GM21390 (cell line): ENCODE results near the gene CHD6.

ENCODE experiments used
- ATAC-seq: cut with Tn5 transposase; IDR thresholded peaks from one replicate; pipeline ENCODE4 v1.9.1; 2021; ENCODE audit not compliant: unreplicated experiment

CHD6 gene

DNA sequence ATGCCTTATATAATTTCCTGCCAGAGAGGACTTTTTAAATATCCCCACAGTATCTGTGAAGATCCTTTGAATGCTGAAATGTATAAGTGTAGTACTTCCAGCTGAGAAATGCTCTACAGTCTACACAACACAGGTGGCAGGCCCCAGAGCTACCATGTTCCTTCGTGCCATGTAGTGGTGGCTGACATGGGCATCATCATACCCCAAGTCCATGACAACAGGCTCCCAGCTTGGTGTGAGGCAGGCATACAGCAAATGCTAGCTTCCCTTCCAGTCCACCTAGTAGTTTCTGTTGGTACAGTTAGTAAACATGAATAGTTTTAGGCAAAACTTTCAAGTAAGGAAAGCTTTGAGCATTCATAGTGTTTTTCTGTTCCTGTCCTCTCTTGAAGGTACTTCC lies 190.3 kb downstream of the CHD6 start:
- no peak for ATAC-seq

DNA sequence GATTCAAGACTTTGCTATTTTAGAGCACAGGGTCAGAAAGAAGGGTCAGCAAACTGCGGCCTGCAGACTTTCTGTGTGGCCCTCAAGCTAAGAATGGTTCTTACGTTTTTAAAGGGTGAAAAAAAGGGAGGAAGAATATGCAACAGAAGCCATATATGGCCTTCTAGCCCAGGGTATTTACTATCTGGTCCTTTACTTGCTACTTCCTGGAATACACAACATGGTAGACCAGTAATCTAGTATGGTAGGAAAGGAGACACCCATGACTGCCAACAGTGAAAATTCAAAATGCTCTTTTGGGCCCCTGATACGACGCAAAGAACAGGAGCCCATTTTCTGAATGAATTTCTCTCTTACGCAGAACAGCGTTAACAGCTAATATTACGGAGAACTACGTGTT lies 191.2 kb downstream of the CHD6 start:
- no peak for ATAC-seq

DNA sequence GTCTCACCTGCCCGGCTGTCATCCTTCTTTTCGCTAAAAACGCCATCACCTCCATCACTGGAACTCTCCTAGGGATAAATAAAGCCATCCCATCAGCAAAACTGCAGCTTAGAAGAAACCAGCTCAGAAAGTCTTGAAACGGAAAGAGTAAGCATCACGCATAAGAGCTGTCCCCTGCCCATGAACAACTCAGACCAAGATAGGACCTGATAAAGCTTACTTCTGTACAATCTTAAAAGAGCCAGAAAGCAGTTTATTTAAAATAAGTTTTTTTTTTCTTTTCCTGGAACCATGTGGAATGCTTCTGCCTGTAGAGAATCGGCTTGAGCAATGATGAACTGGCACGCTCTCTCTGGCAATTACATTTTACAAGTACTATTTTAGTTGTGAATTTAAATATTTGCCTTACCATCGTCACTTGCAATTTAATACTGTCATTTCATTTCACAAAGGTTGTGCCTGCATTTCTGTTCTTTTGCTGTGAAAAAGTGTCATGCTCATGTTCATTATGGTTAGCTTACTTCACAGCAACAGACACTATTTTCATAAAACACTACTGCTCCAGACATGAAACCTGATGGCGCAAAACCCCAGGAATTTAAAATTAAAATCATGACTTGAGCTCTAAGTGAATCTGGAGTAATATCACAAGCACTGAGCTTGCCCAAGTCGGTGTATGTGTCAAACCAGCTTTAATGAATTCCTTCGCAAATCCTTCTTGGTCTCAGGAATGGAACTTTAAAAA lies 191.9 kb downstream of the CHD6 start:
- no peak for ATAC-seq

DNA sequence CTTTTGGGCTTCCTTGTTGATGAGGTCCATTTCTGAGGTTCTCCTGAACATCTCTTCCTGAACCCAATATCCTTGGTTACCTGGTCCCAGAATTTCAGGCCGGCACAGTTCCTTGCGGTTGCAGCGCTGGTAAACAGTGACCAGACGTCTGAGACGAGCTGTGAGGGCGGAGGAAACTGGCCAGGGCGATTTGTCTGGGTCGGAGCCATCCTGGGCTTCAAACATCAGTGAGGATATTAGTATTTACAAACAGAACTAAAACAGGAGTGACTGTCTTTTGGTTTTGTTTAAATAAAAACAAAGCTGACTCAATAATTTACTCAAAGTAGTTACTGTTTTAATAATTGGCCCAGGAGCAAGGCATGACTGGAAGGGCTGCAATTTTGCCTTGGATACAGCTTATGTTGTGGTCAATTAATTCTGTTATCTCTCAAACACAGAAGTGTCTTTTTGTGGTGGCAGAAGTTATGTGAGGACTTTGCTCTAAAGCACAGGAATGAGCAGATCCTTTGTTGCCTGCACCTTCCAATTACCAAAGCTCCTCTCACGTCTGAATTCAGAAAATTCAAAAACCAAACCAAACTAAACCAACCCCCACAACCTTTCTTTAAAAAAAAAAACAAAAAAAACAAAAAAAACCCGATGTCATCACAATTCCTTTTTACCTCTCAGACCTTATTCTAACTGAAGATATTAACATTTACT lies 192.8 kb downstream of the CHD6 start:
- no peak for ATAC-seq

DNA sequence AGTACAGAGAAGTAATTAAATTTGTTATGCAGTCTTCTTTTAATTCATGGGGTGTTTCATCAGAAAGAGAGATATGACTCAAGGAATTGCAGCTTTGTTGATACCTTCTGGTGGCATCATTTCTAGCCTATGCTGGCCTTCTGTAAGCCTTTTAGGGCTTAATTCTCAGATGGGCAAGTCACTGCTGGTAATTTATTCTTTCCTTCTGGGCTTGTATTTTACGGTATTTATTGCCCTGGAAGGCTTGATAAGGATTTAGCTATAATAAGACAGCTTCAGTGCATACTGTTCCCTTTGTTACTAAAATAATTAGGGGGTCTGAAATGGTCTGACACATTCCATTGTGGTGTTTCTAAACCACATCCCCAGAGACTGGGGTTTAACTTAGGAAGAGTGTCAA lies 193.6 kb downstream of the CHD6 start:
- ATAC-seq: no peak

DNA sequence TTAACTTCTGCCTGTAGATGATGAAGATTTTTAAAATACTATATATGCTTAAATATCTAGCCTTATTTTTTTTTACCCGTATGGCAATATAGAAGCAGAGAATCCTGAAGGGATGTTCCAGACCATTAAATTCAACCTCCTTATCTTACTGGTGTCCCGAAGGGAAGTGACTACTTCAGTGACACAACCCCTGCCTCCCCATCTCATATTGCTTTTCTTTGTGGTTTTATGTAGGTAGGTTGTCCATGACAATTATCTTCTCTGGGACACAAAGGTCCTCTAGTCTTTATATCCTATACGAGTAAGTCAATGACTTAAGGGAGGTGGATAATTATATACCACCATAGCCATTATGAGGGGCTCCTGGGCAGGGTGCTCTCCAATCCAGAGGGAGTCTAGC lies 194.2 kb downstream of the CHD6 start:
- ATAC-seq: no peak

DNA sequence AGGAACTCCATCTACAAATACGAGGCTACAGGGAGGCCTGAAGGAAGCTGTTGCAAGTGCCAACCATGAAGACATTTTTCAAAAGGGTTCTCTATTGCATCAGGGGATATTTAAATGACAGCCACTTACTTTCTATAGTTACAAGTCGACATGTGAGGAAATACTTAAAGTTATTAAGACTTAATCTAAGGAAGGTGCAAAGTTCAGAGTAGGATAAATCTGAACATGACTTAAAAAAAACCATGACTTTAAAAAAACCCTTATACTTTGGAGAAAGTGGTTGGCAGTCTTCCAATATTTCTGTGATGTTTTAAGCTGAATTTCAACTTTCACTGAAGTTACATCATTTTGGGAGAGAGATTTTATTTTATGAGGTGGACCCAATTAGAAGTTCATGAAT lies 195.2 kb downstream of the CHD6 start:
- no peak for ATAC-seq

DNA sequence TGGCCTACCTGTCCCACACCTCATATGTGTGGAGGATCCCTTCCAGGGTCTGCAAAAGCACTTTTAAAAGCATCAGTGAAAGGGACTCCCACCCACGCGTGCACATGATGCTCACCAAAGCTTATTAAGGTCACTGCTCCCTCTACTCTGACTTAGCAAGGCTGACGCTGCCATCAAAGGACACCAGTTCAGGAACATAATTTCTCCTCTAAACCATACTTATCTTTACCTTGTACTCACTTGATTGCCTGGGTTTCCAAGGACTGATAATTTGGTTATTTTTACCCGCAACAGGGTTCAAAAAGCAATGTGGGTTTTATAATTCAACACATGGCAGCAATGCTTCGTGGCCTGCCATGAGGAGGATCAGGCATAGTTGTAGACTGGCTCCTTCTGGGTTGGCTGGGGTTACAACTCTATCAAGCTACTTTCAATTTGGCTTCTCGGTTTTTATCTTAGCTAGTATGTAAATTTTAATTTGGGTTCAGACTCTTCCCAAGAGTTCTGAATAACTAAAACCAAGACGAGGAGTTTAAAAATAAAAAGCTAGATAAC lies 199.4 kb downstream of the CHD6 start:
- ATAC-seq: no peak

DNA sequence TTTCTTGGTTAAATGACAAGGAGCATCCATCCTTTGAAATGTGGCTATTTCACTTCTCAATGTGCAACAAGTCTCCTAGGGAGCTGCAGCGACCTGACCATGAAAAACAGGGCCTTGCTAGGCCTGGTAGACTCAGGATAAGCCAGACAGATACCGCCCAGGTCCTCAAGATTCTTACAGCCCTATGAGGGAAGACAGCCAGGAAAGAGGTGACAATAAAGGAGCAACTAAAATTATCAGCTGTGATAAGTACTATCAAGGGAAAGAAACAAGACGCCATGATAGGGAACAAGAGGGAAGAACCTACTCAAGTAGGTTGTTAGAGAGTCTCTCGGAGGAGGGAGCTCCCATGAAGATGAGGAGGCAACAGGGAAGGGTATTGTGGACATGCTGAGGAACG lies 200.1 kb downstream of the CHD6 start:
- no peak for ATAC-seq

DNA sequence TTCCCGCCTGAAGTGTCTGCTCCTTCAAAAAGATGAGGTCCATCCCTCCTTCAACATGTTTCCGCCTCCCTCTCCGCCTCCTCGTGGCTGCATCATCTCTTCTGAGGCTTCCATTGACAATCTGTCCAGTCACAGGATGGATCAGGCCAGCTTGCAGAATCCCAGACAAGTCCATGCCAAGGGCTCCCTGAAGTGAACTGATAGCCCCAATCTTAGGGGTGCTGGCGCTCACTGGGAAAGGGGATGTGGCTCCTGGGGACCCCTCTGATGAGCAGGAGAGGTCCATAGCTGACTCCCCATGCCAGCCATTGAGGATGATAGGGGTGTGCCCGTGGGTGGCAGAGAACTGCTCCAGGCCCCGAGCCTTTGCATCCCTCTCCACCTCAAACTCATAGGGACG lies 203.0 kb downstream of the CHD6 start:
- no peak for ATAC-seq

DNA sequence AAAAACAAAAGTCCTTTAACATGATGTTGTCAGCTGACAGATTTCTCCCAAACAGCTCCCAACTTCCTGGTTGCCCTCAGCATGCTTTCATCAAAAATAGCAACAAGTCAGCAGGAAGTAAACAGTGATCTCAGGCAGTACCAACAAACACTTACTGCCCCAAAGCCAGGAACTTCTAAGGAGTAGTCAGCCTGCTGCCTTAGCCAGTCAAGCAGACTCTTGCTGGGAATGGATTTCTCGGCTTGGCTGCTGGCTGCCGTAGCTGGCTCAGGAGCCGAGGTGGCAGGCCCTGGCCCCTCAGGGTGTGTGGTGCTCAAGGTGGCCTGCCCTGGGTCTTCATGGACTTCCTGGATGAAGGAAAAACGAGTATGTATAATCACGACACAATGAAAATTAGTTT lies 205.0 kb downstream of the CHD6 start:
- ATAC-seq: no peak

DNA sequence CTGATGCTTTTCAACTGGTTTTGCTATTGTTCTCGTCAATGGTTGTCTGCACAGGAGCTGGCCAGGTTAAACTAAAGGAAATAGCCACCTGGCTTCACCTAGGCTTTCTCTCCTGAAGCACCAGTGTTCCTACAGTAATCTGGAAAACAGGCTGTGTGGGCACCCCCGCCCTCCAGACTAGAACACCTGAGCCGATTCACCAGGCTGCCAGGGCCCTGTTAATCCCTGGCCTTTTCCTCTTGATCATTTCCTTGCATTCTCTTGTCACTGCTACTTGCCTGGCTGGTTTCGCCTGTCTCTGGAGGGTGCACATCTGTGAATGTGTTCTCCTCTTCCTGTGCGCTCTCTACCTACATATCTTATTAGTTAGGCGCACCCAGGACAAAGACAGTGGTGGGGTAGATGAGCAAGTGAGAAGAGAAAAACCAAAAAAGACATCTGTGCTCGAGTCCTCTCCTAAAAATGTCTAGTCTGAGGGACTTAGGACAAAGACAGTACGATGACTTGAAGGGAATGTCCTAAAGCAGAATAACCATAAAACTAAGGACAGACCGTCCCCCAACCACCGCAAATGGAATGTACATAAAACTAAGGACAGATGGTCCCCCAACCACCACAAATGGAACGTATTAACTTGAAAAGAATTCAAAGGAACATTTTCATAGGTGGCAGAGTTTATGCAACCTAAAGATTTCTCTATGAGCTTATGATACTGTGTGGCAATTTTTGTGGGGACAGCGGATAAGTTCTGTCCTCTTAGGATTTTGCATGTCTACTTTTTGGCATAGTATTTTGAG lies 205.7 kb downstream of the CHD6 start:
- no peak for ATAC-seq

DNA sequence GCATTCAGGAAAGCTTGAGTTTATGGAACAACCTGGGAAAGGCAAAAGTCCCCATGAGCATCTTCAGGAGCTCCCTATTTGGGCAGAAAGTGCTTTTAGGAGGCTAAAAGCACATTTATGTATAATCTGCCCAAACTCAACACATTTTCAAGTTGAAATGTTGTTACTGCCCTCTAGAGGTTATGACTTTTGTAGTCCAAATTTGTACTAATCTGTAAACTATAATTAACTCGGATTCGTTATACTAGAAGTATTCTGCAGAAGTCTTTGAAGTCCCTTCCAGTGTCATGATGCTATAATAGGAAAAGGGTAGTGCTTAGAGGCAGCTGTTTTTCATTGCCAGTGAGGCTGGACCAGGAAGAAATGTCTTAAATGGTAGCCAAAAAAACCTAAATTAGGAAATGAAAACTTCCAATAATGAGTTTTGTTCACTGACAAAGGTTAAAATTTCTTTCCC lies 206.8 kb downstream of the CHD6 start:
- no peak for ATAC-seq

DNA sequence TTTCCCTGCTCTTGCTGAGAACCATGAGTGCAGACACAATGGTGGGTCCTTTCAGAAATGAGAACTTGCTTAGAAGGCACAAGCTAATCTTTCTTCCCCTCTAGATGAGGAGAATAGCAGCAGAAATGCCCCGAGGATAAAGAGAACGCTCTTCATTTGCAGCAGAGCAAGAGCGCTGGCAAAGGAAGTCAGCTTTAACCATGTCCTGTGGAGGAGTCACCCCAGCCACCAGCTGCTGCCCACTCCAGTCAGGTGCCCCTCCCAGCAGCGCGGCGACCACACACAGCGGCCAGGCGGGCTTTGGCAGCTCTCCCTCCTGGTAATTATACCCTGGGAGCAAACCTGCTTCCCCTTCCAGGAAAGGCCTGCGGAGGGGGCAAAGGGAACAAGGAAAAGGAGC lies 209.2 kb downstream of the CHD6 start:
- ATAC-seq: no peak

DNA sequence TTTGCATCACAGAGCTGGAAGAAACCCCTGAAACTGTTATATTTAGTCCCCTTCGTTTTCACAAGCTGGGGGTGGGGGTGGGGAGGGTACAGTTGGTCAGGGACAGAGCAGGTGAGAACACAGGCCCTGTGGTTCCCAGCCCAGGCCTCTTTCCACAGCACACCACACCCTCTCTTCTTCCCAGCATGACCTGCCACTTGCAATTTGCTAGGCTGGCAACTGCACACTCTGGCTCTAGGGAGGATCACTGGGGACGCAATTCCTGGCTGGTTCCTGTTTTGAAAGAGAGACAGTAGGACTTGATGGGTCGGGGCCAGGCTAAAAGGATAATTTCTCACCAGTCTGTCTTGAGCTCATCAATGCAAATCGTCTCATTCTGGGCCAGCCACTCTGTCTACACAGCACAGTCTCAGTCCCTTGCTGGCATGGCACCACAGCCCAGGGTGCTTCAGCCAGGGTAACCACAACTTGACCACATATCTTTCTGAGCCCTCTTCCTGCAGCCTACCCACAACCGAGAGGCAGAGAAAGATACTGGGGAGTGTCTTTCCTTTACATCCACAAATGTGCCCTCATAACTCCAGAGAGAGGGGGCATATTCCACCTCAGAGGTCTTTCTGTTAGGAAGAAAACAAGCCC lies 209.9 kb downstream of the CHD6 start:
- ATAC-seq: peak; percentile 83

DNA sequence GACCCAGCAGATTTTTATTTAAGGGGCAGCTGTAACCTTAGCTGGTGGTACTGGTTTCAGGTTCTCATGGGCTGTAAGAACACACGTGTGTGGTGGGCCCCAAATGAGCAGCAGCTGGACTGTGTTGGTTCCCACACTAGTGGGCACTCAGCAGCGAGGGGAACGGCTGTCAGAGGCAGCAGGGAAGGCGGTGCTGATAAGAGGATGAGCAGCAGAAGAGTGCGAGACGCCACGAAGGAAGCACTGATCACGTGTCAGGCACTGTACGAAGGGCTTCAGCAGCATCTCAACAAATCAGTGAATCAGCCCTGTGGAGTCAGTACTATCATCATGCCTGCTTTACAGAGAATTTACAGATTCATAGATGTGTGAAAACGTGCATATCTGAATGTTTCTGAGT lies 210.6 kb downstream of the CHD6 start:
- ATAC-seq: no peak

DNA sequence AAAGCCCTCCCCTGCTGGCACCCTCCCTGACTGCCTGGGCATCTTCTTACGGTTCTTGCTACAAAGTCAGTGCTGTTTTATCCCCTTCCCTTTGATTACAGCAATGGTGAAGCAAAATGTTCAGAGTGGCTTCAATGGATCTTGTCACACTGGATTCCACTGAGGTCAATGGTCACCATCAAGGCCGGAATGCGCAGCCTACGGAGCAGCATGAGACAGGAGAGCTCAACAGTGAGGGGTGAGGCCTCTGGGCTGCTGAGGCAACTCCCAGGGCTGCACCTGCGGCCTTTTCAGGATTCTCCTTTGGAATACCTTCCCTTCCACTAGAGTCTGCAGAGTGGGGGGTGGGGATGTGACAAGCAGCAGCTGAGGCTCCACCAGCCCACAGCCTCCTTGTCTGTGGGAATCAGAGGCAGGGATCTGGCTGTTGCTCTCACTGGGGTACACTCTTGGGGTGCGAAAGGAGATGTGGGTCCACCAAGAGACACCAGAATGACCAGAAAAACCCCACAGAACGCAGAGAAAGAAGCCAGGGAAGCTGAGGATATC lies 211.2 kb downstream of the CHD6 start:
- no peak for ATAC-seq

DNA sequence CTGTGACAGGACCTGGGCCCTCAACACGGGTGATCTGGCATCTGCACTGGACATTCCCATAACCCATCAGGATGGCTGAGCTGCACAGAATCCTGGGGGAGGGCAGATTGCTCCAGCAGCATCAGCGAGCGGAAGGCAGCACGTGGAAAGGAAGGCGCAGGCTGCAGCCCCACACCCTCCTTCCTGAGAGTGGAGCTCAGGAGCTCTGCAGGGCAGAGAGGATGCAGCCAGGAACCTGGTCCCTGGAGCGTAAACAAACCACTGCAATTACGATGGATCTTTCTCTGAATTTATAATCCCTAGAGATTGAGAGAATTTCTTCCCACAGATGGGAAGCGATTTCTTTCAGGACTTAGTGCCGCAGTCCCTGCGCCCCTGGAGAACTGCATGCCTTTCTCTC lies 211.8 kb downstream of the CHD6 start:
- ATAC-seq: no peak

DNA sequence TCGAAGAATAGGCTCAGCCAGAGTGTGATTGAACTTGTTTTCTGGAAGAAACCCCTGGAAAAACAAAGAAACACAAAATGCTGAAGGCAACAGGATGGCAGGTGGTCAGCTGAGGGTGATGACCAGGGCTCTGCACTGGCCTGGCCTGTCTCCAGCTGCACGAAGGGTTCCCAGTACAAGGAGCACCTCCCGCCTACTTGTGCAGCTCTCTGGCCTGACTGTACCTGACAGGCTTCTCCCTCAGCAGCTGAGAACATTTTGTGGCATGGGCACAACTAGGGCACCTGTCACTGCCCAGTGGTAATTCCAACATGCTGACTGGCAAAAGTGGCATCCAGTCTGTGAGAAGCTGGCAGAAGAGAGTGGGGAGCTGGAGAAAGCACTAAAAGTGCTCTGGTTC lies 212.7 kb downstream of the CHD6 start:
- ATAC-seq: no peak

DNA sequence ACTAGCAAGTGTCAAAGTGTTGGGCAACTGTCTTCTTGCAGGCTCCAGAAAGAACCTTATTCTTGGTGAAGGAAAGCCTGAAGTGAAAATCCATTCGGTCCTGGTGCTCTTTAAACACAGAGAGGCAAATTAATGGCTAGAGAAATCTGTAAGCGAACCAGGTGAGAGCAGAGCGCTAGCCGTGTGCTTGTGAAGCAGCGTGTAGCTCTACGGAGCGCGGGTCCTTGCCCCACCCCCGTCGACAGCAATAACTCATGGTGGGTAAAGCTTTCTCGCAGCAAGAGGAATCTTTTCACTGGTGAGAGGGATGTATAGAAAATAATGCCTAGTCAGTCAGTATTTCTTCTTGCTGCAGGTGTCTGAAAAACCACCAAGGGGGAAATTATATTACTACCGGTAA lies 214.6 kb downstream of the CHD6 start:
- ATAC-seq: no peak

DNA sequence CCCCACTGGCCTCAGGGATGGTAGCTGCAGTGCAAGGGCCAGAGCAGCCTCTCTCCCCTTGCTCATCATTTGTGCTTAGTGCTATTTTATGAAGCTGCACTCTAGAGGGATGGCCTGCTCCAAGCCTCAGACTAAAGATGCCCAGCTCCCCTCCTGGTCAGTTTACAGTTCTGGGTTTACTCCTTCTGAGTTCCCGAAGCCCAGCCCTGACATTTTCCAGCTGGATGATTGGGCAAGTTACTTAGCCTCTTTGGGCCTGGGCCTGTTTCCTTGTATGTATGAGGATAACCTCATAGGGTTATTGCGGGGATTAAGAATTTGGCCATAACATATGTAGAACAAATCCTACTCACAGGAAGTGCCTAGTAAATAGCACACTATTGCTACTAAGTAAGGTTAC lies 219.8 kb downstream of the CHD6 start:
- no peak for ATAC-seq
